HTERT RPE-1 (cell line): ENCODE measurements around the gene MOSMO.

Source experiments
- in situ Hi-C: fragments of 300-500 bp; cut with MboI; formaldehyde crosslinking; loops from 4 replicates; pipeline ENCODE4 v1.14.3; 2020; ENCODE audit warnings: low sequenced_read_pairs

The MOSMO gene

DNA sequence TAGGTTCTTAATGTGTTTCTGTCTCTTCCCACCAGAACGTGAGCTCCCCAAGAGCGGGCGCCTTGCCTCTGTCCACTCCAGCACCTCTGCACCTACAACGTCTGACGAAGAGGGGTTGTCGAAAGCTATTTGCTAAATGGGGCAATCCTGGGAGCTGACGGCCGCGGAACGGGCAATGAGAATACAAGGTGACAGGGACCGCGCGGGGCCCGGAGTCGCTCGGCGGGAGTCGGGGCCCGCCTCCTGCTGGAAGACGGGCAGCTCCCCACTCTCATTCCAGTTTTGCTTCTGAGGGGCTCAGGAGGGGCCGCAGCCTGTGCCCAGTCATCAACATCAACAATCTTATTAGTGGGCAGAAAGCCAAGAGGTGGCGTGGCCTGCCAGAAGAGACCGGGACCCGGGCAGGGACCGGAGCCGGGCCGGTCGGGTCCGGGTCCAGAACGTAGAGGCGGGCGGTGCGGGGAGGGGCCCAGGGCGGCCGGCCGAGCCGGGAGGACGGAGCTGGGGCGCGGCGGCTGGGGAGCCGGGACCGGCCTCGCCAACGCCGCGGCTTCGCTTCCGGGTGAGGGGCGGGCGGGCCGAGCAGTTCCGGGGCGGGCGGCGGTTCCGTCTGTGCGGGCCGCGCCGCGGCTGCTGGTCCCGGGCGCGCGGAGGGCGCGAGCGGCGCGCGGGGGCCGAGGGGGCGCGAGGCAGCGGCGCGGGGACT, at the start of gene MOSMO:
Gene MOSMO, plus strand, starts transcription at position 603 of the 706 bp plus-strand sequence. CDS start 191 bp downstream, outside the sequence.
- in situ Hi-C loops, result no loop called here

- in situ Hi-C loops, result no loop called here
These were observed 48.9 kb upstream of the MOSMO start for GRCh38 chr16:21959050-21959449.

- in situ Hi-C loops, result no loop called here
These were observed 45.4 kb upstream of the MOSMO start for GRCh38 chr16:21962475-21962874.

DNA sequence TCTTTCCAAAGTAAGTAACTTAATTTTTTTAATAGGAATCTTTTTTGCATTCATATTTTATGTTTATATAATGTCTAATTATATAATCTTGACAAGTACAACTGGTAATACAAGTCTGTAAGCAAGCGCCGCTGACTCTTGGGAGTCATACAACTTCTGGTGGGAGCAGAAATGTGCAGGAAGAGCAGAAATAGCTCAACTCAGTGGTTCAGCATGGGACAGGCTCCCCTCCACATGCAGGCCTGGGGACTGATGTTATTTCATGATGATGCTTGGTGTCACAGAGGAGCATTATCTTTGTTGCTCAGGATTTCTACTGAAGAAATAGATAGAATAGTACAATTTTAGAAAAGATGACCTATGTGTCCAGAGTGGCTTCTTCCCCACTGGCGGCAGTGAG, 44.0 kb upstream of the MOSMO start:
- in situ Hi-C loops, result no loop called here

GRCh38 chr16:21964353-21964752, 43.6 kb upstream of the MOSMO start:
- in situ Hi-C loops, result no loop called here

DNA sequence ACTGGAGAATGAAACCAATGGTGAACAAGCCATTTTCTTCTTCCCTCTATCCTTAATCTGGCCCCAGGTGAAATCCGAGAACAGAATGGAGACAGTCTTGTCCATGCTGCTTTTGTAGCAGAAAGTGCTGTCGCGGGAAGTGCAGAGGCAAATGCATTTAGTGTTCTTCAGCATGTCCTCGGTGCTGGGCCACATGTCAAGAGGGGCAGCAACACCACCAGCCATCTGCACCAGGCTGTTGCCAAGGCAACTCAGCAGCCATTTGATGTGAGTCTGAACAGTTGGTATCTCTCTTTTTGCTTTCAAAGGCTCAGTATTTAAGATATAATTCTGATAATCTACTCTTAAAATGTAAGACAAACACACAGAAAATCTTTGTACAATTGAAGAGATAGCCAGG, 36.1 kb upstream of the MOSMO start:
- in situ Hi-C loops, result no loop called here

- in situ Hi-C loops, result no loop called here
These were observed 34.0 kb upstream of the MOSMO start for GRCh38 chr16:21973945-21974344.

- in situ Hi-C loops, result no loop called here
These were observed 27.9 kb upstream of the MOSMO start for GRCh38 chr16:21980032-21980431.

DNA sequence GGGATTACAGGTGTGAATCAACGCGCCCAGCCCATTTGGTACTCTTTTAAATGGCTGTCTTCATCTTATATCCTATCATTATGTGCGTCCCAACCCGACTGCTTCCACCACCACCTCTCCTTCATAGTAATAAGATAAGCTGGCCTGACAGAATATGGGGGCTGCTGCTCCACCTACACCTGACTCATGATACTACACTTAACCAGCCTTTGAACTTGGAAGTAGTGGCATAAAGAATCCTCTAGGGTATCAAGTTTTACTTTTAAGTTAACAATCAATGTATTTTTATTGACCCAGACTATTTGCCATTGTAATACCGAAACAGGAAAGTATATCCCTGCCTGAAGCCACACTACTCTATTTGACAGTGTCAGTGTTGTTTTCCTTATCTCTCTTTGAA, 25.8 kb upstream of the MOSMO start:
- in situ Hi-C loops, result no loop called here

DNA sequence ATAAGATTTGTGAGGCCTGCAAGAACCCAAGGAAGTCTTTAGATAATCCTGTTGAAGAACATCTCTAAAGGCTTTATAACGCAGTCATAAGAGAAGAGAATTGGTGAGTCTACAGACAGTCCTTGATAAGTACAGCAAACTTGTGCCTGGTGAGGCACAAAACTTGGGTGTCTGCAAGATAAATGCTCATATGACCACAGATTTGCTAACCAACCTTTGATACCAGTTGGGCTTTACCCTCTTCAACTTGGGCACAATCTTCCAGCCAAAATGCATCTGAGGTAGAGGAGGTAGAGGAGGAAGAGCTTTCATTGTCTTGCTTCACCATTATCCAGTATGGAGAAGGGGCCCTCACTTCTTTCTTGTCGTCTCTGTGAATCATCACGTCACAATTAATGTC, 23.8 kb upstream of the MOSMO start:
- in situ Hi-C loops, result no loop called here

GRCh38 chr16:21985524-21985923, 22.4 kb upstream of the MOSMO start:
- in situ Hi-C loops, result no loop called here

GRCh38 chr16:21986692-21987246, 21.1 kb upstream of the MOSMO start:
- in situ Hi-C loops, result no loop called here

- in situ Hi-C loops, result no loop called here
These were observed 20.4 kb upstream of the MOSMO start for GRCh38 chr16:21987498-21987897.

DNA sequence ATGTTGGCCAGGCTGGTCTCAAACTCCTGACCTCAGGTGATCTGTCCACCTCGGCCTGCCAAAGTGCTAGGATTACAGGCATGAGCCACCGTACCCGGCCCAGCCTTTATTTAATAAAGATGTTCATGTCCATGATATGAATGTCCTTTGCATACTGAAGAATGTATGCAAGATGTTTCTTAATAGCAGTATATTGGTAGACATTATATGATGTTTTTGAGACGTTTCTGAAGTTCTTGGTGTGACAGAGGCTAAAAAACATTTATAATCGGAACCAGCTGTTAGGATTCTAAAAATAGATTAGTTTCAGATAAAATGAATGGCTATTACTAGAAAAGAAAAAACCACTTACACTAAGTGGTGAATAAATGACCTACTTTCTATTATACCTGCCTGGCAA, 18.8 kb upstream of the MOSMO start:
- in situ Hi-C loops, result no loop called here

DNA sequence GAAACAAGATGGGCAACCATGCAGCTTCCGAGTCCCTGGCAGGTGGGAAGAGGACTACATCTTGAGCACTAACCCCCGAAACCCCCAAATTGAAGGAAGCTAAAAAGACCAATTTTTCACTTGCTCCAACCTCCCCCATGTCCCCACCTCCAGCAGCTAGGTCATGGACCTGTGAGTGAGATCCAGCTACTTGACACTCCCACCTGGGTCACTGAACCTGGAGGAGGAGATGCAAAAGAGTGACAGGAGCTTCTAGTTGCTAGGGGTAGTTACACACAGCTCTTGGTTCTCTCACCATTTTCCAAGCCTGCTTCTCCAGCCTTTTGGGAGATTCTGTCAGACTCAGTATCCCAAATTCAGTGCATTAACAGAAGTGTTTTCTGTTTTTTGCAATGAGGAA, 18.2 kb upstream of the MOSMO start:
- in situ Hi-C loops, result no loop called here

DNA sequence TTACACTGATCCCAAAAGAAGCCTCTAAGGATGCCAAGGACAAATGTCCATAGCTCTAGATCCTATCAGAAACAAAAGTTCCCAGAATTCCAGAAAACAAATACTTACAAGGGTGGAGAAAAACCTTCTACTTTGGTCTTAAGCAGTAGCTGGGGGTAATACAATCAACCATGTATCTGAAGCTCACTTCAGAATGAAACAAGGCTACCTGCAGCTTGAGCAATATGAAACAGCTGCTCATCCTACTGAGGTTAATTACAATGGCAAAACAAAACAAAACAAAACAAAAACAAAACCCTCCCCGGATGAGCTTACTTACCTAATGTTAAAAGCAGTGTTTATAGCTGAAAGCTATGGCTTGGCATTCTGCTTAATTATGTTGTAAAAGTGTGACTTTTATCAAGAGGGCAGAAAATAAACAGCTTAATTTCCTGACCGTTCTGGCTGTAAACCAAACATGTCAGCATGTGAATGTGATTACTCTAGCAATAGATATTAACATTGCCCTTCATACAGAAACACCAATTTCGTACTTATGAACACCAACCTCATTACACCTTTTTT, 17.4 kb upstream of the MOSMO start:
- in situ Hi-C loops, result no loop called here

GRCh38 chr16:21991621-21992020, 16.3 kb upstream of the MOSMO start:
- in situ Hi-C loops, result no loop called here

GRCh38 chr16:21994856-21995465, 12.9 kb upstream of the MOSMO start:
- in situ Hi-C loops, result no loop called here

DNA sequence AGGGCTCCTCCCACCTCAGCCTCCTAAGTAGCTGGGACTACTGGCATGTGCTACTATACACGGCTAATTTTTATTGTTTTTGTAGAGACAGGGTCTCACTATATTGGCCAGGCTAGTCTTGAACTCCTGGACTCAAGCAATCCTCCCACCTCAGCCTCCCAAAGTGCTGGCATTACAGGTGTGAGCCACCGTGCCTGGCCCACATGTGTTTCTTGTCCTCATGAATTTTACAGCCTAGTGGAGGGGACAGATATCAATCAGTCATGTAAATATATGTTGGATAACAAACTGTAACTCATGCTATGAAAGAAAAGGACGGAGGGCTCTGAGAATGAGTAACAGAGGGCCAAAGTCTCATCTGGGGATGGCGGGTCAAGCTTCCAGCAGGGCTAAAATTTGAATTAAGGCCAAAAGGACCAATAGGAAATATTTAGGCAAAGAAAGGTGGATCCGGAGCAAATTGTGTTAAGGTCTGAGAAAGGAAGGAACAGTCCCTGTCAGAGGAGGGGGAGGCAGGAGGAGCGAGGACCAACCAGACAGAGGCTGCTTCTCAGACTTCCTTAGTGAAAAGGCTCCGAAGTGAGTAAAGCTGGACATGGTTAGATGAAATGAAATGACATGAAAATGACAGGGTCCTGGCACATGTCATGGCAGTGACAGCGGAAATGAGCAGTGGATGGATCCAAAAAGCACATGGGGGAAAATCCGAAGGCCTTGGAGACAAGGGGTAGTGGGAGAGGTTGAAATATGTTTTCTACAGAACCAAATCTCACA, 10.8 kb upstream of the MOSMO start:
- in situ Hi-C loops, result no loop called here

GRCh38 chr16:21997697-21998480, 10.0 kb upstream of the MOSMO start:
- in situ Hi-C loops, result no loop called here

GRCh38 chr16:22001591-22001990, 6.3 kb upstream of the MOSMO start:
- in situ Hi-C loops, result no loop called here
